ENCODE results near the gene CNOT8. TPM values are rescaled to one million over a fixed set of nuclear protein-coding genes. Genes with fewer than 3 reads are reported as not detected.

CNOT8 gene
- total RNA-seq, 1 donor from 2014 or later: 101 TPM

DNA sequence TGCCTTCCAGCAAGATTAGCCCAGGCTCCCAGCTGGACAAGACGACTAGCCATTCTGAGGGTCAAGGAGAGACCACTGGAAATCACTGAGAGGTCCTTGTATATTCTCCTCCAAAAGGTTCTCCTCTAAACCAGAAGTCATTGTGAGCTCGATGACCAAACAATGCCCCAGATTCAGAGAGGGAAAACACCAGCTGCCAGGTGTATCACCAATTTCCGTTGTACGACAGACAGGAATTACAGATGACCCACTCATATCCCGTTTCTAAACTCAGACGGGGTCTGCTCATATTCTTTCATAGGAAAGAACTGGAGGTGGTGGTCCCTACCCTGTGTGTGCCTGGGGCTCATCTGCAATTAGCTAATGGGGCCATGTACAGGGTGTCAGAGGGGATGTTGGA is 22.2 kb upstream of the CNOT8 start:
- Histone ChIP-seq H3K27me3 (no peaks in the 10 kb centered on the region), H3K9me3 (no peaks in the 10 kb centered on the region), H3K4me1 (peaks cover 10% of the 10 kb centered on the region), H3K36me3 (peaks cover 35% of the 10 kb centered on the region), H3K4me3 (no peak overlapping the region), H3K27ac (no peak overlapping the region)
- no peak for ATAC-seq
- TF ChIP-seq CTCF (IDR thresholded peaks at IDR 0.05): no peak
- intact Hi-C loops (cut with DNase I): no loop called here
- no peak for DNase-seq

GRCh38 chr5:154837009-154837901 is 21.2 kb upstream of the CNOT8 start:
- DNase-seq: no peak
- Histone ChIP-seq H3K36me3 (peaks cover 32% of the 10 kb centered on the region), H3K27ac (no peak overlapping the region), H3K9me3 (no peaks in the 10 kb centered on the region), H3K27me3 (no peaks in the 10 kb centered on the region), H3K4me1 (peaks cover 10% of the 10 kb centered on the region), H3K4me3 (no peak overlapping the region)
- TF ChIP-seq CTCF (IDR thresholded peaks at IDR 0.05): no peak
- no peak for ATAC-seq
- intact Hi-C loops (cut with DNase I): no loop called here

GRCh38 chr5:154840435-154841272 is 17.8 kb upstream of the CNOT8 start:
- Histone ChIP-seq H3K4me1 (peaks cover 4% of the 10 kb centered on the region), H3K27me3 (no peaks in the 10 kb centered on the region), H3K27ac (no peak overlapping the region), H3K36me3 (peaks cover 32% of the 10 kb centered on the region), H3K4me3 (no peak overlapping the region), H3K9me3 (no peaks in the 10 kb centered on the region)
- DNase-seq (no peak), ATAC-seq (peak; percentile 53)
- TF ChIP-seq CTCF (IDR thresholded peaks at IDR 0.05): no peak
- intact Hi-C loops (cut with DNase I): no loop called here

- no peak for ATAC-seq
- no peaks in the 10 kb centered on the region for H3K9me3 ChIP-seq
- TF ChIP-seq CTCF (IDR thresholded peaks at IDR 0.05): no peak
- DNase-seq: no peak
- H3K4me3 ChIP-seq: no peak overlapping the region
- peaks cover 4% of the 10 kb centered on the region for H3K4me1 ChIP-seq
- intact Hi-C loops (cut with DNase I): no loop called here
- no peak overlapping the region for H3K27ac ChIP-seq
- no peaks in the 10 kb centered on the region for H3K27me3 ChIP-seq
- H3K36me3 ChIP-seq: peaks cover 32% of the 10 kb centered on the region
Measured at GRCh38 chr5:154841273-154841661, 17.2 kb upstream of the CNOT8 start.

DNA sequence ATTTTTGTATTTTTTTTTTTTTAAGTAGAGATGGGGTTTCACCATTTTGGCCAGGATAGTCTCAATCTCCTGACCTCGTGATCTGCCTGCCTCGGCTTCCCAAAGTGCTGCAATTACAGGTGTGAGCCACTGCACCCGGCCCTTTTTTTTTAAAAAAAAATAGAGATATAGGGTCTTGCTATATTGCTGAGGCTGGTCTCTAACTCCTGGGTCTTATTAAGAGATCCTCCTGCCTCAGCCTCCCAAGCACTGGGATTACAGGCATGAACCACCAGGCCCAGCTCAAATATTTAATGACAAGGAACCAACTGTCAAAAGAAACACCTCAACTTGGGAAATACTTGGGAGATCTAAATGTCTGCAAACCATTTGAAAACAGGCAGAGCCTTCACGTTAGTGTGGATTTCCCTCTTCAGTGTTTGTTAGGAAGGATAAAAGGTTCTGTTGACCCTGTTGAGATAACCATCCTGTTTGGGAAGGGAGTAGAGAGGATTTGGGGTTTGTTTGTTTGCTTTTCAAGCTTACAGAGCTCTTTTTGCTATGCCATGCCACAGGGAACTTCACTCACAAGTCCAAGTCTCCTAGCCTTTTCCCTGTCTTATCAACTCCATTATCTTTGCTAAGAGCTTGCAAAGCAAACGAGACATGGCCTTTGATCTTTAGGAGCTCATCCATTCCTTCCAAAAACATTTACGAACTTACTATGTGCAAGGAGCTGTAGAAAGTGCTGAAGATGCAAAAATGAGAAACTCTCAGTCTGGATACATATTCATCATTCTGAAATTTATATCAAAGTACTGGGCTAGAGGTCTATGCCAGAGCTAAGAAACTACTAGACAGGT is 15.5 kb upstream of the CNOT8 start:
- Histone ChIP-seq H3K9me3 (no peaks in the 10 kb centered on the region), H3K36me3 (peaks cover 21% of the 10 kb centered on the region), H3K27me3 (no peaks in the 10 kb centered on the region), H3K4me3 (no peak overlapping the region), H3K27ac (no peak overlapping the region), H3K4me1 (peaks cover 4% of the 10 kb centered on the region)
- ATAC-seq: no peak
- TF ChIP-seq CTCF (IDR thresholded peaks at IDR 0.05): no peak
- intact Hi-C loops (cut with DNase I): no loop called here
- no peak for DNase-seq
